Posterior cingulate gyrus (tissue), 11 donors: Measurements from ENCODE around the gene UFM1.
"Not testable (repeated sequence)": the region's sequence is repeated elsewhere in the genome, so short reads cannot be mapped to it uniquely, and the experiment has no call there.

Experiments
- DNase-seq, 10 donors: peaks; one replicate each; pipeline versions ENCODE4 v3.0.0 to v3.0.0-alpha.2; 2020 to 2021; ENCODE audit warnings: mixed read lengths in 3 of 10
- intact Hi-C: fragments of 100-400 bp; cut with DNase I; formaldehyde crosslinking; loops from one replicate; pipeline ENCODE4 v1.15.1; 2023

Gene UFM1

DNA sequence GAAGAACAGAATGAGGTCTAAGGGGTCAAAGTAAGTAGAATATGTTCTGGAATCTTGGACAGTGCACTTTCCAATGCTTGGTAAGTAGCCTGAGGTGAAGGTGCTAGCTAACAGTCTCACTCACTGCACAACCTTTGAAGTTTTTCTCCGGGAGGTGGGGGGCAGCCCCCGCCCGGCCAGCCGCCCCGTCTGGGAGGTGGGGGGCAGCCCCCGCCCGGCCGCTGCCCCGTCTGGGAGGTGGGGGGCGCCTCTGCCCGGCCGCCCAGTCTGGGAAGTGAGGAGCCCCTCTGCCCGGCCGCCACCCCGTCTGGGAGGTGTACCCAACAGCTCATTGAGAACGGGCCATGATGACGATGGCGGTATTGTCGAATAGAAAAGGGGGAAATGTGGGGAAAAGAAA lies 14.1 kb downstream of the UFM1 start:
- intact Hi-C loops, DNase-seq: not testable (repeated sequence)

GRCh38 chr13:38365661-38366060 lies 16.0 kb downstream of the UFM1 start:
- intact Hi-C loops: no loop called here
- no peak for DNase-seq

GRCh38 chr13:38366954-38367645 lies 17.4 kb downstream of the UFM1 start:
- intact Hi-C loops: no loop called here
- DNase-seq: no peak

GRCh38 chr13:38369058-38369457 lies 19.4 kb downstream of the UFM1 start:
- DNase-seq: no peak
- intact Hi-C loops: no loop called here

DNA sequence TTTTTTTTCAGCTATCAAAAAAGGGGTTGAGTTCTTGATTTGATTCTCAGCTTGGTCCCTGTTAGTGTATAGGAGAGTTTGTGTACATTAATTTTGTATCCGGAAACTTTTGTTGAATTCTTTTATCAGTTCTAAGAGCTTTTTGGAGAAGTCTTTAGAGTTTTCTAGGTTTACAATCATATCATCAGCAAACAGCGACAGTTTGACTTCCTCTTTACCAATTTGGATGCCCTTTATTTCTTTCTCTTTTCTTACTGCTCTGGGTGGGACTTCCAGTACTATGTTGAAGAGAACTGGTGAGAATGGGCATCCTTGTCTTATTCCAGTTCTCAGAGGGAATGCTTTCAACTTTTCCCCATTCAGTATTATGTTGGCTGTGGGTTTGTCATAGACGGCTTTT lies 20.4 kb downstream of the UFM1 start:
- intact Hi-C loops, DNase-seq: not testable (repeated sequence)

DNA sequence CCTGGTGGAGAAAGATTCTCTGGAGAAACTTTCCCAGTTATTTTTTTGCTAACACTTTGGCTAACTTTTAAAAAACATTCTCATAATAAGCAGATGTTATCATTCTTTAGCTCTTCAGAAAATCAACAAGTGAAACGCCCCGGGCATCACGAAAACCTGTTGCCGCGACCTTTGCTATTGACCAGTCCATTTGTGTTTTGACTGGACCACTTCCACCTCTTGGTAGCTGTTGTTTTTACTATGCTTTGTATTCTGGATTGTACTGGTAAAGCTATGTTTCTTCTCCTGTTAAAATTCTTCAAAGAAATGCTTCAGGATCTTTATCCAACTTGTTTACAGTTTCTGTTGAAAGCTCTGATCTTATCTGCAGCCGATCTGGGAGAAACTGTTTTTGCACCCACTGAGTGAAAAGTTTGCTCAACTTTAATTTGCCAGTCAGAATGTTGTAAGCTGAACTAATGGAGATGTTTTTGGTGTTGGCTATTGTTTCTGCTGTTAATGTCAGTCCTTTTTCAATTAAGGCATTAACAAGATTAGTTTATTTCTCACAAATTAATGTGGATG lies 23.3 kb downstream of the UFM1 start:
- no peak for DNase-seq
- intact Hi-C loops: no loop called here

DNA sequence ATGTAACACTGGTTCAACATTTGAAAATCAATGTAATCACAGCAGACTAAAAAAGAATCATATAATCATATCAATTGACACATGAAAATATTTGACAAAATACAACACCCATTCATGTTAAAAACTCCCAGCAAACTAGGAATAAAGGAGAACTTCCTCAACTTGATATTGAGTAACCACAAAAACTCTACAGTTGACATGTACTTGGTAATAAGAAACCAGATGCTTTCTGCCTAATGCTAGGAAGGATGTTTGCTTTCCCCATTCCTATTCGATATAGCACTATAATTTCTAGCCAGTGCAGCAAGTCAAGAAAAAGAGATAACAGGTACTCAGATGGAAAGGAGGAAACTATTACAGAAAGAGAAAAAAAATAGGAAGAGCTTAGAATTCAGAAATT lies 26.9 kb downstream of the UFM1 start:
- intact Hi-C loops: no loop called here
- DNase-seq: no peak

DNA sequence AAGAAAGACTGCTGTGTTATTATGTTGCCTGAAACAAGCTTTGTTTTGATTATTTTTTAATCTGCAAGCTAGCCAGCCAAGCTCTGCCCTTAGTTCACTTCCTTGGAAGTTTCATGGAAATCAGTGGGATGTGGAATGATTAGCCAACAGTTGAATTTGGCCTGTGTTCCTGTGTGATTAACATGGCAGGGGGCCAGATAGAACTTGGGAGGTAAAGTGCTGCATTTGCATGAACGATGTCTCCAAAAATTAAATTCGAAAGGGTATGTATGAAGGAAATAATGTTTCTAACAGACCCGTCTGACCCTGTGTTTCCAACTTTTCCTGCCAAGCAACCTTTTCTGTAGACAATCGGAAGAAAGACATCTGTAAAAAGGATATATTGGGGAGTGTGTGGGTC lies 32.2 kb downstream of the UFM1 start:
- intact Hi-C loops: no loop called here
- no peak for DNase-seq

GRCh38 chr13:38382946-38383345 lies 33.3 kb downstream of the UFM1 start:
- no peak for DNase-seq
- intact Hi-C loops: no loop called here

DNA sequence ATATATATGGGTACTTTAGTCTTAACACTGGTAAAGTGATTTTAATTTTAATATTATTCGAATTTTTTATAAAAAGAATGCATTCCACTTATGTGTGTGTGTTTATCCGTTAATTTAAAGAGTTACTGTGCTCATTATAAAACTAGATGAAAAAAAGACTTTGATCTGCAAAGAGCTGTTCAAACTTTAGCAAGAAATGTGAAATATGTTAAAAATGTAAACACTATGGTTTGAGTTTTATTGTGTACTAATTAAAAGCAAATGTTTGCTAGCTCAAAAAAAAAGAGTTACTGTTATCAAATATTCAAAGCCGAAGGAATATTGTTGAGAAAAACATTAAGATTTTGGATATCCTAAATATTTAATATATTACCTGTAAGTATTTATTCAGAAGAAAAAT lies 34.5 kb downstream of the UFM1 start:
- DNase-seq: no peak
- intact Hi-C loops: no loop called here

- intact Hi-C loops: no loop called here
- DNase-seq: no peak
These were observed 35.7 kb downstream of the UFM1 start for GRCh38 chr13:38385153-38385891.

DNA sequence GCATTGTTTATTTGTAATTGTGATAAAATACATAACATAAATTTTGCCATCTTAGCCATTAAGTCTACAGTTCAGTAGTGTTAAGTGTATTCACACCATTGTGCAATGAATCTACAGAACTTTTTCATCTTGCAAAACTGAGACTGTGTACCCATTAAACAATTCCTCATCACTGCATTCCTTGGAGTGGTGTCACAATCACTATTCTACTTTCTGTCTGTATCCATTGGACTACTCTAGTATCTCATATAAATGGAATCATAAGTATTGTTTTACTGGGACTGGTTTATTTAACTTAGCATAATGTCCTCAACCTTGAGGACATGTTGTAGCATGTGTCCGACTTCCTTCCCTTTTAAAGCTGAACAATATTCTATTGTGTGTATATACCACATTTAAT lies 36.8 kb downstream of the UFM1 start:
- intact Hi-C loops: no loop called here
- DNase-seq: no peak

DNA sequence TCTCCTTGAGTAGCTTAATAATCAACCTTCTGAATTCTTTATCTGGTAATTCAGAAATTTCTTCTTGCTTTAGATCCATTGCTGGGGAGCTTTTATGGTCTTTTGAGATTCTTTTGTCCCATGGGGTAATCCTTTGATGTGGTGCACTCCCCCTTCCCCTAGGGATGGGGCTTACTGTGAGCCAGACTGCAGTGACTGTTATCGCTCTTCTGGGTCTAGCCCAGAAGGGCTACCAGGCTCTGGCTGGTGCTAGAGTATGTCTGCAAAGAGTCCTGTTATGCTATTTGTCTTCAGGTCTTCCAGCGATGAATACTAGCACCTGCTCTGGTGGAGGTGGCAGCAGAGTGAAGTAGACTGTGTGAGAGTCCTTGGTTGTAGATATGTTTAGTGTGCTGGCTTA lies 41.7 kb downstream of the UFM1 start:
- no peak for DNase-seq
- intact Hi-C loops: no loop called here

- intact Hi-C loops: no loop called here
- no peak for DNase-seq
These were observed 45.3 kb downstream of the UFM1 start for GRCh38 chr13:38394777-38395496.

- intact Hi-C loops: no loop called here
- no peak for DNase-seq
These were observed 45.8 kb downstream of the UFM1 start for GRCh38 chr13:38395497-38395788.

- DNase-seq: no peak
- intact Hi-C loops: no loop called here
These were observed 49.3 kb downstream of the UFM1 start for GRCh38 chr13:38398711-38399493.

DNA sequence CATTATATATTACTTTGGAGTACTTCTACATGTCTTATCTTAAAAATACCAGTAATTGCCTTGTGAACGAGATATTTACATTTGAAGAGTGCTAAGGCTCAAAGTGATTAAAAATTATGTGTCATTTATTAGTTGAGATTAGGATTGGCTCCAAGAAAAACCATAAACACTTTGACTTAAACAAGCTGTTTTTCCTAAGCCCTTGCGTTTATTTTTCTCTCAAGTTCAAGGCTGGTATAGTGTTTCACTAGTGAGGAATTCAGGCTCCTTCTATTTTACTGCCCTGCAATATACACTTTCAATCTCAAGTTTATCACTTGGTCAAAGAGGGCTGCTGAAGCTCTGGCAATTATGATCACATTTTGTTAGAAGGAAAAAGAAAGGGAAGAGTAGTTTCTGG lies 49.9 kb downstream of the UFM1 start:
- intact Hi-C loops: no loop called here
- no peak for DNase-seq

- no peak for DNase-seq
- intact Hi-C loops: no loop called here
These were observed 51.6 kb downstream of the UFM1 start for GRCh38 chr13:38401276-38401675.

GRCh38 chr13:38405216-38405615 lies 55.6 kb downstream of the UFM1 start:
- DNase-seq: no peak
- intact Hi-C loops: no loop called here

DNA sequence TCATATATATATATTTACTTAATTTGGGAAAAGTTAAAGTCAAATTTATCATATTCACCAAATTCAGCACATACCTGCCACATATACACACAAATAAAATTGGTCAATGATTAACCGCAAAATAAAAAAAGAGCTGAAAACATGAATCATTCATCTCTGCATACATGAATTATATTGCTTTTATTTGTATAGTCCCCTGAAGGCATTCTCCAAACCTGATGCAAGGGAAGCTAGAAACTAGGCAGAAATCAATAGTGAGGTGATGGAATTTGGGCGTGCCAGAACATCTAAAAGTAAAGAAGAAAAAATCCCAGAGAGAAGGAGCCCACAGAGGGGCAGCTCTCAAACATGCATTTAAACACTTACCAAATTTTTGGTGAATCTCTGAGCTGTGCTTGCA lies 60.1 kb downstream of the UFM1 start:
- no peak for DNase-seq
- intact Hi-C loops: no loop called here

GRCh38 chr13:38412266-38412665 lies 62.6 kb downstream of the UFM1 start:
- intact Hi-C loops: no loop called here
- no peak for DNase-seq
